GM21515 (cell line): ENCODE measurements around the gene TSEN2.

ENCODE experiments used
- ATAC-seq: cut with Tn5 transposase; IDR thresholded peaks from one replicate; pipeline ENCODE4 v1.9.1; 2021; ENCODE audit not compliant: unreplicated experiment

TSEN2 gene

DNA sequence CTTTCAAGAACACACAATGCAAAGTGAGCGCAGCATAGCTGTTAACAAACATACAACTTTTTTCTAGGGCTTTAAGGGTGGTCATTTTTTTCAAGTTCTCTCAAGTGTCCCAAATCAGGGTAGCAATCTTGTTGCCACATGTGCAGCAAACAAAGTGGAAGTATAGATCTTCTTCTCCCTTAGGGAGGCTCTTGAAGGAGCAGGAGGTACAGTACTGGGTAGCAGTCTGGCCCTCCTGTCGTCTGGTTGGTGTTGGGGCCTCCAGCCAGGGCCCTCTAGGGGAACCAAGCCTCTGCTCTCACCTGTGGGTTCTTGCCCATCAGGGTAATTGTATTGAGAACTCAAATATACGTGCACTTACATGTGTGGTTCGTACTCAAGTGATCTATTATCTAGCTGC lies 98.5 kb downstream of the TSEN2 start:
- no peak for ATAC-seq
